NCI-H1436 (cell line): ENCODE data around the gene GUCY1A1.

Experiments used
- DNase-seq: peaks from one replicate; lab custom pipeline; 2025; lab: John Stamatoyannopoulos, UW

The GUCY1A1 gene

DNA sequence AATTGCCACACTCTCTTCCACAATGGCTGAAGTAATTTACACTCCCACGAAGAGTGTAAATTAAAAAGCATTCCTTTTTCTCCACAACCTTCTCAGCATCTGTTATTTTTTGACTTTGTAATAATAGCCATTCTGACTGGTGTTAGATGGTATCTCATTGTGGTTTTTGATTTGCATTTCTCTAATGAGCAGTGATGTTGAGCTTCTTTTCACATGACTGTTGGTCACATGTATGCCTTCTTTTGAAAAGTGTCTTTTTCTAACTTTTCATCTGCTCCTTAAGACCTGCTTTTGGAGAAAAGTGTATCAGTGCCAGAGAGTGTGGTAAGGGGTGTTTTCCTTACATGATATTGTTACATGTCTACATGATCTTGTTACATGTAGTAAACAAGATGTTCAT lies 25.7 kb downstream of the GUCY1A1 start:
- no peak for DNase-seq

- DNase-seq = no peak
Measured at GRCh38 chr4:155693015-155693663, 26.5 kb downstream of the GUCY1A1 start.

GRCh38 chr4:155694100-155694785 lies 27.6 kb downstream of the GUCY1A1 start:
- no peak for DNase-seq

DNA sequence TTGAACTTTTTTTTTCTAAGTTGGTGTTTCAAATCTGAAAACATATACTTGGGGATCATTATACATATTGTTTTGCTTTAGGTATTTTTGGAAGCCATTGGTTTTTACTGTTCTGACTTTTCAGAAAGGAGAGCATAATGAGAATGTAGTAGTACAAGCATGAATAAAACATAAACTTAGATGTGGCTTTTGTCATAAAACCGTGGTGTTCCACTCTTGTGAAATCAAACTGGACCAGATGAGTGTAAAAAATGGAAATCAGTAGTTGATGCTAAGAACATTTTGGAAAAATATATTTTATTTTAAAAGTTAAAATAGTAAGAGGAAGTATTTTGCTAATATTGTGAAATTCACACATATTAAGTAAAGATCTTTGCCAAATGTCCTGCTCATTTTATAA lies 29.6 kb downstream of the GUCY1A1 start:
- DNase-seq = no peak

DNA sequence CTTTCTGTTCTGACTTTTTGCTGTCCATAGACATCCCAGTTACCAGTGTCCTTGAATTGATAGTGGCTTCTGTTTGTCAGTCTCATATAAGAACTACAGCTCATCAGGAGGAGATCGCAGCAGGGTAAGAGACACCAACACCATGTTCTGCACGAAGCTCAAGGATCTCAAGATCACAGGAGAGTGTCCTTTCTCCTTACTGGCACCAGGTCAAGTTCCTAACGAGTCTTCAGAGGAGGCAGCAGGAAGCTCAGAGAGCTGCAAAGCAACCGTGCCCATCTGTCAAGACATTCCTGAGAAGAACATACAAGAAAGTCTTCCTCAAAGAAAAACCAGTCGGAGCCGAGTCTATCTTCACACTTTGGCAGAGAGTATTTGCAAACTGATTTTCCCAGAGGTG lies 30.1 kb downstream of the GUCY1A1 start:
- no peak for DNase-seq

GRCh38 chr4:155701827-155702226 lies 35.2 kb downstream of the GUCY1A1 start:
- DNase-seq = no peak

DNA sequence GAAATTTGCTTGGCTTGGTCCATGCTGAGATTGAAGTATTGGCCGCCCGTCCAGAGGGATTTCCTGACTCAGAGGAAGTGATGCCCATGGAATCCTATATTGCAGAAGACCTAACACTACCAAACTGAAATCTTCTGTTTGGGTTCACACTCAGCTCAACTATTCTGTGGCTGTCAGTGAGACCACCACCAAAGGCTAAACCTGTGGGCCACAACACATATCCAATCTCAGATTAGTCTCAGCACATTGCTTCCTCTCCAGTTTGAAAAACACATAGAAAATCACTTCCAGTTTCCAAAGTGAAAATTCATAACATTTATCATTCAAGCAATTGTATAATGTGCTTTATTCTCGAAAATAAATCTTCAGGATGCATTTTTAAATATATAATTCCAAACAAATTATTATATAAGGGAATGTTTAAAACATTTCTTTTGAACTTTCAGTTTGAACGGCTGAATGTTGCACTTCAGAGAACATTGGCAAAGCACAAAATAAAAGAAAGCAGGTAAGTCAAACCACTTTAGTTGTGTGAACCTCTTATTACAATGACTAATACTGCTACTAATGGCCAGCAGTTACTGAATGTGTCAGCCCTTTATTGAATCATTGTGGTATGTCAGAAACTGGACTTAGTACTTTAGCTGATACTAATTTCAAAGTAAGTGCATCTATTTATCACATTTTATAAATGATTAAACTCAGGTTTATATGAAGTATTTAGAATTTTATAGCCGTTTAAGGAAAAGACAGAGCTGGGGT lies 37.0 kb downstream of the GUCY1A1 start:
- DNase-seq = no peak

GRCh38 chr4:155704841-155705404 lies 38.3 kb downstream of the GUCY1A1 start:
- no peak for DNase-seq

GRCh38 chr4:155705664-155706063 lies 39.0 kb downstream of the GUCY1A1 start:
- DNase-seq = no peak

DNA sequence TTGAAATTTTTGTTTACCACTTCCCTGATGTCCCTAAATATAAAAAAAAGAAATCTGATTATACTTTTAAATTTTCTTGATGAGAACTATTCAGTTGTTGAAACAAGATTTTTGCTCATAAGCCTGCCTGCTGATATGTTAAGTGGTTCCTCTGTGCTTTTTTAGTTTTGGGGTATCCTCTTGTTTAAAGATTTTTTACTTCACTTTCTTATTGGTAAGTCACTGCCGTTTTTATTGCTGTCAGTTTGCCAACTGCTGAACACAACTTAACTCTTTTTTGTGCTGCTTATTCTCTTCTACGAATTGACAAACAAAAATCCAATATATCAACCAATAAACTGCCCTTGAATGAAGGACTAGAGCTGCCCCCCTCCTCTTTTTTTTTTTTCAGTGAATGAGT lies 39.5 kb downstream of the GUCY1A1 start:
- no peak for DNase-seq

- DNase-seq = no peak
Measured at GRCh38 chr4:155707251-155707650, 40.6 kb downstream of the GUCY1A1 start.

DNA sequence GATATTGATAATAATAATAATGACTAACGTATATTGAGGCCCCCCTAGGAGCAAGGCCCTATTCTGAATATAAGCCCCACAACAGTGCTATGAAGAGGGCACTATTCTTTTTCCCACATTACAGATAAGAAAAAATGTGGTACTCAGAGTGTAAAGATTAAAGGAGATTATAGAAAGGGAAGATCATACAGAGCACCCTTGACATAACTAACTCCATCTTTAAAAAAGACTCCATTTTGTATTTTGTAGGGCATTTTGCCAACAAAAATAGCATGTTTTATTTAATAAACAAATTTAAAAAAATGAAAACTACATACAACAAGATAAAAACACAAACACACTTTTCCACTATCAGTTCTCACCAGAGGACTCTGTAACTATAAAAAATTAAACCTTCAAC lies 42.1 kb downstream of the GUCY1A1 start:
- no peak for DNase-seq

GRCh38 chr4:155709918-155710317 lies 43.3 kb downstream of the GUCY1A1 start:
- no peak for DNase-seq

DNA sequence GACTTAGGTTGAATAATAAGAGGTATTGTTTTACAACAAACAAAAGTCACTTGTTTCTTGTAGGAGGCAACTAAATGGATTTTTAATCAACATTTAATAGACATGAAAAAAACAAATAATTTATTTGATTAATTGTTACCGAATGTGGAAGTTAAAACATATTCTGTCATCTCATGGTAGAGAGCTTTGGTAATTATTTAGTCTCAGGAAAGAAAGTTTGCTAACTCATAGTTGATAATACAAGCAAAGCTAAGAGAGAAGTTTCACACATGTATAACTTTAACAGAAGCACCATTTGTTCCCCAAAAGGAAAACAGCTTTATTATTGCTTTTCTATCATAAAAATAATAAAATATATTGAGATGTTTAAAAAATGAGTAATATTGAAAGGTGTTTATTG lies 44.9 kb downstream of the GUCY1A1 start:
- DNase-seq = no peak

- no peak for DNase-seq
Measured at GRCh38 chr4:155712846-155713245, 46.2 kb downstream of the GUCY1A1 start.

DNA sequence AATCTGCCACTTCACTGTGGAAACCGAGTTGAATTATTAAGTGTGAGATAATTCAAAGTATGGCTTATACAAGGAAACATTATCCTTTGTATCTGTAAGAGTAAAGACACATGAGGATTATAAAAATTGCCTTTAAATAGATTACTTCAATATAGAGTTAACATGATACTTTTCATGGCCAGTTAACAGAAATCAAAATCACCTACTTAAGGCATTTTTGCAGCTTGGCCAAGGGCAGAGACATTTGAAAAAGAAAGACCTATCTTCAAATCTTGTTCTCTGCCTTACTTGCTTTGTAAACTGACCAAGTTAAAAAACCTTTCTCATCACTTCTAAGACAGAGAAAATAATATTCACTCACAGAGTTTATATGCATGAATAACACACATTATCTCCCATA lies 47.3 kb downstream of the GUCY1A1 start:
- DNase-seq = no peak

DNA sequence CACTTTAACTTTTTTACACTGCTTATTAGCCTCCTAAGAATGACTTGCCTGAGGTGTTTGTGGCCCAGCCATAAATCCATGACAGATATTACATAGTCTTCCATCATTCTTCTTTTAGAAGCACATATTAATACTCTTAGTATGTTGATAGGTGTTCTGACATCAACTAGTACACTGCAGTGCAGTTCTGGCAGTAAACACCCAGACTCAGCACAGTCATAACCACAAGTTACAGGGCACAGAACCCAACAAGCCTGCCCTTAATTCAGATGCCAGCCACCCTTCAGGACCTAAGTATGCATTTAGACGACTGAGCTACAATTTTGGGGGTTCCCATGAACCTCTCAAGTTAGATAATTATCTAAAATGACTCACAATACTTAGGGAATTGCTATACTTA lies 55.7 kb downstream of the GUCY1A1 start:
- no peak for DNase-seq

DNA sequence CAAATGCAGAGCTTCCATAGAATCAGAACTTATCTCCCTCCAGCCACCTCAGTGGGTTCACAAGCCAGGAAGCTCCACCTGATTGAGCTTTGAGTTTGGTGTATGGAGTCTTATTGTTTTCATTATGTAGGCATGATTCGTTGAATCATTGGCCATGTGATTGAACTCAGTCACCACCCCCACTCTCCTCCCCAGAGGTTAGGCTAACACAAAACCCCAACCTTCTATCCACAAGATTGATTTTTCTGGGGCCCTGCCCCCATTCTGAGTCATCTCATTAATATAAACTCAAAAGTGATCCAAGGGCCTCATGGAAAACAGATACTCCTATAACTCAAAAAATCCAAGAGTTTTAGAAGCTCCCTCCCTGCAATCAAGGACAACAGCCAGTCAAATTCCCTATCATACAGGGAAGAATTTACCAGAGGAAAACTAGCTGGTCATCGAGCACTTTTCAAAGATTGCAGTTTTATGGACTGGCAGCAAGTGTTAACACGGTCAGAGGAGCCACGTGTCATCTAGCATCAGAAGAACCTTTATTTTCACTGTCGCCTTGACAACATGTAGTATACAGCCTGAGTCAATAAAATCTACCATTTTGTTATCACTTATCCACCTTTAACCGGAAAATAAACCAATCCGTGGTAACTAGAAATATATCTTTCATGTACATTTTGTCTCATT lies 56.3 kb downstream of the GUCY1A1 start:
- DNase-seq = no peak

DNA sequence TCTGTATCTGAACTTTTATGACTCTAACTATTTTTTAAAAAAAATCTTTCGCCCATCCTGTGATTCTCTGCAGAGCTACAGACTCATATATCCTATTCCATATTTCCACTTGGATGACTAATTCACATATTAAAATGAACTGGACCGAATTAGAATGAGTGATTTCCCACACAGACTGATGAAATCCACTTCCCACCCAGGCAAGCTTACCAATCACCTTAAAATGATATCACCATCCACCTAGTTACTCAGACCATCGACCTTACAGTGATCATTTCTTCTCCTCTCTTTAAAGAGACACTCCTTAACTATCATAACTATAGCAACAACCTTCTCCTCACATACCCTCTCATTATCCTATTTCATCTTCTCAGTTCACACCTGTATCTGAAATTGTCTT lies 58.1 kb downstream of the GUCY1A1 start:
- DNase-seq = no peak

GRCh38 chr4:155734065-155734464 lies 67.4 kb downstream of the GUCY1A1 start:
- DNase-seq = no peak

GRCh38 chr4:155734951-155735350 lies 68.3 kb downstream of the GUCY1A1 start:
- no peak for DNase-seq

- no peak for DNase-seq
Measured at GRCh38 chr4:155735496-155735895, 68.8 kb downstream of the GUCY1A1 start.
